ENCODE data around the gene POU6F2. TPM values are rescaled to one million over a fixed set of nuclear protein-coding genes. Genes with fewer than 3 reads are reported as not detected.

The POU6F2 gene
- total RNA-seq, 1 experiment from 2014 or later = not detected

- CTCF ChIA-PET = no interaction called here
- H3K36me3 ChIP-seq (ENCODE audit: insufficient read depth, low read length, poor library complexity, severe bottlenecking) = no peaks in the 10 kb centered on the region
- DNase-seq (ENCODE audit: low spot score) = no peak
- H3K9me3 ChIP-seq (ENCODE audit: low read depth, low read length, poor library complexity, severe bottlenecking) = no peaks in the 10 kb centered on the region
- intact Hi-C loops (cut with micrococcal nuclease; ENCODE audit: unreplicated experiment) = no loop called here
- H3K27ac ChIP-seq (ENCODE audit: low read depth, low read length, poor library complexity, severe bottlenecking) = no peak overlapping the region
- H3K27me3 ChIP-seq (replicated peaks; ENCODE audit: insufficient read depth, low read depth, low read length, poor library complexity) = no peaks in the 10 kb centered on the region
- TF ChIP-seq CTCF (conservative IDR thresholded peaks at IDR 0.05; ENCODE audit: low read depth, low read length) (no peak), EZH2 (IDR thresholded peaks at IDR 0.05; ENCODE audit: borderline replicate concordance, low read depth, low read length, poor library complexity, severe bottlenecking) (no peak)
- POLR2A ChIA-PET (ENCODE audit: low non-redundant PET) = no interaction called here
- H3K4me1 ChIP-seq (ENCODE audit: insufficient read depth, low read length, poor library complexity, severe bottlenecking) = no peaks in the 10 kb centered on the region
- H3K4me3 ChIP-seq (ENCODE audit: low read depth, low read length, poor library complexity, severe bottlenecking) = no peak overlapping the region
- BruUV-seq (replicated peaks) = no TSS peak
Observed at GRCh38 chr7:39045231-39045630, 67.5 kb downstream of the POU6F2 start.

- Histone ChIP-seq H3K27me3 (replicated peaks; ENCODE audit: insufficient read depth, low read depth, low read length, poor library complexity) (peaks cover 6% of the 10 kb centered on the region), H3K36me3 (ENCODE audit: insufficient read depth, low read length, poor library complexity, severe bottlenecking) (no peaks in the 10 kb centered on the region), H3K4me3 (ENCODE audit: low read depth, low read length, poor library complexity, severe bottlenecking) (no peak overlapping the region), H3K27ac (ENCODE audit: low read depth, low read length, poor library complexity, severe bottlenecking) (no peak overlapping the region), H3K4me1 (ENCODE audit: insufficient read depth, low read length, poor library complexity, severe bottlenecking) (no peaks in the 10 kb centered on the region), H3K9me3 (ENCODE audit: low read depth, low read length, poor library complexity, severe bottlenecking) (no peaks in the 10 kb centered on the region)
- no peak for DNase-seq (ENCODE audit: low spot score)
- BruUV-seq (replicated peaks) = no TSS peak
- intact Hi-C loops (cut with micrococcal nuclease; ENCODE audit: unreplicated experiment) = no loop called here
- POLR2A ChIA-PET (ENCODE audit: low non-redundant PET) = no interaction called here
- CTCF ChIA-PET = no interaction called here
- TF ChIP-seq CTCF (conservative IDR thresholded peaks at IDR 0.05; ENCODE audit: low read depth, low read length) = no peak
- TF ChIP-seq EZH2 (IDR thresholded peaks at IDR 0.05; ENCODE audit: borderline replicate concordance, low read depth, low read length, poor library complexity, severe bottlenecking) = no peak
Observed at GRCh38 chr7:39051279-39051678, 73.6 kb downstream of the POU6F2 start.

- no peak for DNase-seq (ENCODE audit: low spot score)
- H3K27ac ChIP-seq (ENCODE audit: low read depth, low read length, poor library complexity, severe bottlenecking) = no peak overlapping the region
- no peak overlapping the region for H3K4me3 ChIP-seq (ENCODE audit: low read depth, low read length, poor library complexity, severe bottlenecking)
- no peaks in the 10 kb centered on the region for H3K9me3 ChIP-seq (ENCODE audit: low read depth, low read length, poor library complexity, severe bottlenecking)
- ChIA-PET CTCF (no interaction called here), POLR2A (ENCODE audit: low non-redundant PET) (no interaction called here)
- H3K27me3 ChIP-seq (replicated peaks; ENCODE audit: insufficient read depth, low read depth, low read length, poor library complexity) = peaks cover 6% of the 10 kb centered on the region
- intact Hi-C loops (cut with micrococcal nuclease; ENCODE audit: unreplicated experiment) = no loop called here
- TF ChIP-seq EZH2 (IDR thresholded peaks at IDR 0.05; ENCODE audit: borderline replicate concordance, low read depth, low read length, poor library complexity, severe bottlenecking) (no peak), CTCF (conservative IDR thresholded peaks at IDR 0.05; ENCODE audit: low read depth, low read length) (no peak)
- no TSS peak for BruUV-seq (replicated peaks)
- H3K36me3 ChIP-seq (ENCODE audit: insufficient read depth, low read length, poor library complexity, severe bottlenecking) = no peaks in the 10 kb centered on the region
- no peaks in the 10 kb centered on the region for H3K4me1 ChIP-seq (ENCODE audit: insufficient read depth, low read length, poor library complexity, severe bottlenecking)
Observed at GRCh38 chr7:39051707-39052106, 74.0 kb downstream of the POU6F2 start.

Measured in A673 (cell line).